OCI-LY1 (cell line): Measurements from ENCODE around the gene MYO18B.

ENCODE experiments used
- H2AFZ ChIP-seq: fragments of 200-600 bp; sonication (generic), shearing (Covaris generic); 2 replicates; pipeline ENCODE4 v1.6.0; 2014; ENCODE audit warnings: antibody characterized with exemption, mild to moderate bottlenecking, low read length
- H3F3A ChIP-seq: fragments of 200-600 bp; sonication (generic), shearing (Covaris generic); 2 replicates; pipeline ENCODE4 v1.6.0; 2014; ENCODE audit warnings: mild to moderate bottlenecking, antibody characterized with exemption, low read length, moderate library complexity; ENCODE audit not compliant: insufficient read depth
- H3K27ac ChIP-seq: fragments of 200-600 bp; sonication (generic); 2 replicates; pipeline ENCODE4 v1.5.1; 2014; ENCODE audit warnings: low read length, mixed run types, mild to moderate bottlenecking, low read depth; ENCODE audit not compliant: poor library complexity, severe bottlenecking
- H3K27me3 ChIP-seq: fragments of 200-600 bp; sonication (generic); 2 replicates; pipeline ENCODE4 v1.6.0; 2014; ENCODE audit warnings: antibody characterized with exemption, mild to moderate bottlenecking, low read length, moderate library complexity; ENCODE audit not compliant: insufficient read depth
- H3K36me3 ChIP-seq: fragments of 200-600 bp; sonication (generic); 2 replicates; pipeline ENCODE4 v1.6.1; 2014; ENCODE audit warnings: mild to moderate bottlenecking, antibody characterized with exemption, low read length, moderate library complexity, mixed read lengths; ENCODE audit not compliant: insufficient read depth
- H3K4me1 ChIP-seq: fragments of 200-600 bp; sonication (generic); 2 replicates; pipeline ENCODE4 v1.5.1; 2014; ENCODE audit warnings: mild to moderate bottlenecking, low read length, moderate library complexity; ENCODE audit not compliant: insufficient read depth, severe bottlenecking
- H3K4me2 ChIP-seq: fragments of 200-600 bp; sonication (generic), shearing (Covaris generic); 2 replicates; pipeline ENCODE4 v1.6.1; 2014; ENCODE audit warnings: low read length
- H3K4me3 ChIP-seq: fragments of 200-600 bp; sonication (generic); 2 replicates; pipeline ENCODE4 v1.5.1; 2014; ENCODE audit warnings: low read length, low read depth, mild to moderate bottlenecking, mixed read lengths; ENCODE audit not compliant: poor library complexity, severe bottlenecking
- H3K79me2 ChIP-seq: fragments of 200-600 bp; shearing (Covaris generic); 2 replicates; pipeline ENCODE4 v1.6.1; 2016; ENCODE audit warnings: mixed run types, low read length, mixed read lengths; ENCODE audit not compliant: insufficient read depth
- H3K9ac ChIP-seq: fragments of 200-600 bp; sonication (generic), shearing (Covaris generic); 2 replicates; pipeline ENCODE4 v1.6.1; 2014; ENCODE audit warnings: mild to moderate bottlenecking, low read length, mixed read lengths
- H3K9me2 ChIP-seq: fragments of 200-600 bp; sonication (generic), shearing (Covaris generic); 2 replicates; pipeline ENCODE4 v1.6.1; 2014; ENCODE audit warnings: low read depth, mild to moderate bottlenecking, low read length, mixed read lengths
- H3K9me3 ChIP-seq: fragments of 200-600 bp; shearing (Covaris generic); 2 replicates; pipeline ENCODE4 v1.6.1; 2014; ENCODE audit warnings: low read length, mixed read lengths
- H4K20me1 ChIP-seq: fragments of 200-600 bp; sonication (generic), shearing (Covaris generic); 2 replicates; pipeline ENCODE4 v1.6.0; 2016; ENCODE audit warnings: mild to moderate bottlenecking, low read length; ENCODE audit not compliant: insufficient read depth
- EZH2 ChIP-seq: fragments of 200-600 bp; sonication (generic), shearing (Covaris generic); IDR thresholded peaks from 2 replicates; pipeline ENCODE4 v1.8.0; 2017; ENCODE audit warnings: borderline replicate concordance, mixed run types, mild to moderate bottlenecking, antibody characterized with exemption, low read length, moderate library complexity, mixed read lengths
- TF ChIP-seq, protein P1 (sequence below): fragments of 200-600 bp; sonication (generic), shearing (Covaris generic); IDR thresholded peaks from 2 replicates; pipeline ENCODE4 v1.5.1; 2017; ENCODE audit warnings: mild to moderate bottlenecking, antibody characterized with exemption, low read length, moderate library complexity, mixed read lengths

MYO18B gene

DNA sequence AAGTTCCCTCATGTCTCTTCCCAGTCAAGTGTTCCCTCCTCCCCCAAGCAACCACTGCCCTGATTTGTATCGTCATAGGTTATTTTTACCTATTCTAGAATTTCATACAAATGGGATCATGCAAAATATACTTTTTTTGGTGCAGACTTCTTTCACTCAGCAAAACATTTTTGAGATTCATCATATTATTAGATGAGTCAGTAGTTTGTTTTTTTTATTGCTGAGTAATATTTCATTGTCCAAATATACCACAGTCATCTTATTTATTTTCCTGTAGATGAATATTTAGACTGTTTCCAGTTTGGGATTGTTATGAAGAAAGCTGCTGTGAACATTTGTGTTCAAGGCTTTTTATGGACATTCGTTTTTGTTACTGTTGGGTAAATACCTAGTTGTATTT is 301.0 kb downstream of the MYO18B start:
- TF ChIP-seq EZH2: no peak
- TF ChIP-seq, protein P1, sequence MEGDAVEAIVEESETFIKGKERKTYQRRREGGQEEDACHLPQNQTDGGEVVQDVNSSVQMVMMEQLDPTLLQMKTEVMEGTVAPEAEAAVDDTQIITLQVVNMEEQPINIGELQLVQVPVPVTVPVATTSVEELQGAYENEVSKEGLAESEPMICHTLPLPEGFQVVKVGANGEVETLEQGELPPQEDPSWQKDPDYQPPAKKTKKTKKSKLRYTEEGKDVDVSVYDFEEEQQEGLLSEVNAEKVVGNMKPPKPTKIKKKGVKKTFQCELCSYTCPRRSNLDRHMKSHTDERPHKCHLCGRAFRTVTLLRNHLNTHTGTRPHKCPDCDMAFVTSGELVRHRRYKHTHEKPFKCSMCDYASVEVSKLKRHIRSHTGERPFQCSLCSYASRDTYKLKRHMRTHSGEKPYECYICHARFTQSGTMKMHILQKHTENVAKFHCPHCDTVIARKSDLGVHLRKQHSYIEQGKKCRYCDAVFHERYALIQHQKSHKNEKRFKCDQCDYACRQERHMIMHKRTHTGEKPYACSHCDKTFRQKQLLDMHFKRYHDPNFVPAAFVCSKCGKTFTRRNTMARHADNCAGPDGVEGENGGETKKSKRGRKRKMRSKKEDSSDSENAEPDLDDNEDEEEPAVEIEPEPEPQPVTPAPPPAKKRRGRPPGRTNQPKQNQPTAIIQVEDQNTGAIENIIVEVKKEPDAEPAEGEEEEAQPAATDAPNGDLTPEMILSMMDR: no peak
- H3K27me3 ChIP-seq: no peaks in the 10 kb centered on the region
- H3K9me2 ChIP-seq: no peaks in the 10 kb centered on the region
- H3K36me3 ChIP-seq: no peaks in the 10 kb centered on the region
- no peak overlapping the region for H2AFZ ChIP-seq
- H3K9ac ChIP-seq: no peak overlapping the region
- H3K4me3 ChIP-seq: no peak overlapping the region
- H3K9me3 ChIP-seq: no peaks in the 10 kb centered on the region
- no peaks in the 10 kb centered on the region for H3K79me2 ChIP-seq
- no peak overlapping the region for H3K4me2 ChIP-seq
- H3K27ac ChIP-seq: no peak overlapping the region
- H3F3A ChIP-seq: no peaks in the 10 kb centered on the region
- H3K4me1 ChIP-seq: no peaks in the 10 kb centered on the region
- H4K20me1 ChIP-seq: no peaks in the 10 kb centered on the region

DNA sequence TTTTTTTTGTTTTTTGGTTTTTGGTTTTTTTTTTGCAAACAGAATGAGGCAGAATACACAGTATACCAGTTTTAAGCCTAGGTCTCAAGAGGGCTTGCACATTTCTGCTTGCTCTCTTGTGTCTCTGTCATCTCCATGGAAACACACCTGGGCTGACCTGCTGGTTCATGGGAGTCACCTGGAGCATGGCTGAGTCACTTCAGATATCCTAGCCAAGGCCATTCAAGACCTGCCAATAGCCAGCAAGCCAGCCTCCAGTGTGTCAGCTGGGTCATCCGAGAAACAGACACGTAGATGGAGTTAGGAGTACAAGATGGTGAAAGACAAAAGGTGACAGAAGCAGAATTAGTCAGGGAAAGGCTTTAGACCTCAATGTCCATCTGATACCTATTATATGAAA is 303.1 kb downstream of the MYO18B start:
- Histone ChIP-seq H3K36me3 (no peaks in the 10 kb centered on the region), H4K20me1 (no peaks in the 10 kb centered on the region), H3K27ac (no peak overlapping the region), H3K4me2 (no peak overlapping the region), H3K27me3 (no peaks in the 10 kb centered on the region), H3K9me2 (no peaks in the 10 kb centered on the region), H3K9ac (no peak overlapping the region), H3F3A (no peaks in the 10 kb centered on the region), H3K9me3 (no peaks in the 10 kb centered on the region), H3K79me2 (no peaks in the 10 kb centered on the region), H3K4me3 (no peak overlapping the region), H2AFZ (no peak overlapping the region), H3K4me1 (no peaks in the 10 kb centered on the region)
- TF ChIP-seq, protein P1: no peak
- TF ChIP-seq EZH2: no peak

DNA sequence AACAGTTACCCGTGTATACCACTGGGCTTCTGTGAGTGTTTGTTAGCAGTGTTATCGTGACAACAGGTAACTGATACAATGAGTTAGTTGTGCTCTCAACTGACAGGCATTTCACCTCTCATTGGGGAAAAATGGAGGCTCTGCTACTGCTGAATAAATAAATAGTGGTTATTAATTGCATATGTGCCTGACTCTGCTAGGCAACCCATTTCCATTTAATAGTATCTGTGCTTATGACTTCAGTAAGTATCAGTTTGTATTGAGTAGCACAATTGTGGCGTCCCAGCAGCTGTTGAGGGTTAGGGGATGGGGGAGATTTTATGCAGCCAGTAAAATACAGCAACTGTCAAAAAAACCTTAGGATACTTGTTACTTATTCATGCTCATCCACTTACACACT is 303.9 kb downstream of the MYO18B start:
- H3K27me3 ChIP-seq: no peaks in the 10 kb centered on the region
- no peaks in the 10 kb centered on the region for H3K4me1 ChIP-seq
- no peaks in the 10 kb centered on the region for H4K20me1 ChIP-seq
- H3F3A ChIP-seq: no peaks in the 10 kb centered on the region
- TF ChIP-seq, protein P1: no peak
- TF ChIP-seq EZH2: no peak
- no peak overlapping the region for H2AFZ ChIP-seq
- H3K9me3 ChIP-seq: no peaks in the 10 kb centered on the region
- no peaks in the 10 kb centered on the region for H3K9me2 ChIP-seq
- H3K4me2 ChIP-seq: no peak overlapping the region
- no peaks in the 10 kb centered on the region for H3K79me2 ChIP-seq
- H3K9ac ChIP-seq: no peak overlapping the region
- no peaks in the 10 kb centered on the region for H3K36me3 ChIP-seq
- H3K4me3 ChIP-seq: no peak overlapping the region
- H3K27ac ChIP-seq: no peak overlapping the region
